ENCODE measurements around the gene MAGI2.

DNA sequence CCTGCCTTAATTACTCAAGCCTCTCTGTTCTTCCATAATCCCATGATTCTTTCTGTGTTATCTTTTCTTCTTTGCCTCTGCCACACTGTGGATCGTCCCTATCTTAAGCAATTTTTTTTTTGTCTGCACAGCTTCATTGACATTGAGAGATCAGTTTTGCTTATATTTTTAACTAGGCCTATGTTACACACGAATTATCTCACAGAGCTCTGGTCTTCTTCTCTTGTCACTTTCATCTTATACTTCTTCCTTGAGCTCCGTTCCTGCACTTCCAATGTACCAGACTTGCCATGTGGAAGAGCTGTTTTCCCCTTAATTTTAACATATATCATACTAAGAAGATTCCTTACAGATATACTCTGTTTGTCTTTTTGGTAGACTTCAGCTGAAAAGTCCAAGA lies 106.1 kb downstream of the MAGI2 start:
- TF ChIP-seq, protein P1, sequence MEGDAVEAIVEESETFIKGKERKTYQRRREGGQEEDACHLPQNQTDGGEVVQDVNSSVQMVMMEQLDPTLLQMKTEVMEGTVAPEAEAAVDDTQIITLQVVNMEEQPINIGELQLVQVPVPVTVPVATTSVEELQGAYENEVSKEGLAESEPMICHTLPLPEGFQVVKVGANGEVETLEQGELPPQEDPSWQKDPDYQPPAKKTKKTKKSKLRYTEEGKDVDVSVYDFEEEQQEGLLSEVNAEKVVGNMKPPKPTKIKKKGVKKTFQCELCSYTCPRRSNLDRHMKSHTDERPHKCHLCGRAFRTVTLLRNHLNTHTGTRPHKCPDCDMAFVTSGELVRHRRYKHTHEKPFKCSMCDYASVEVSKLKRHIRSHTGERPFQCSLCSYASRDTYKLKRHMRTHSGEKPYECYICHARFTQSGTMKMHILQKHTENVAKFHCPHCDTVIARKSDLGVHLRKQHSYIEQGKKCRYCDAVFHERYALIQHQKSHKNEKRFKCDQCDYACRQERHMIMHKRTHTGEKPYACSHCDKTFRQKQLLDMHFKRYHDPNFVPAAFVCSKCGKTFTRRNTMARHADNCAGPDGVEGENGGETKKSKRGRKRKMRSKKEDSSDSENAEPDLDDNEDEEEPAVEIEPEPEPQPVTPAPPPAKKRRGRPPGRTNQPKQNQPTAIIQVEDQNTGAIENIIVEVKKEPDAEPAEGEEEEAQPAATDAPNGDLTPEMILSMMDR (conservative IDR thresholded peaks at IDR 0.05; ENCODE audit: low read length): no peak
- no peak for TF ChIP-seq EZH2phosphoT487 (IDR thresholded peaks at IDR 0.05; ENCODE audit: borderline replicate concordance)

Data from Loucy (cell line).